NCI-H446 (cell line): ENCODE measurements around the gene MGAT3.
"Not testable (repeated sequence)": the region's sequence is repeated elsewhere in the genome, so short reads cannot be mapped to it uniquely, and the experiment has no call there.

Experiments used
- DNase-seq, 2 experiments: peaks; one replicate each; lab custom pipeline; 2025; lab: John Stamatoyannopoulos, UW

Gene MGAT3

GRCh38 chr22:39456522-39457197, at the start of gene MGAT3:
MGAT3 (plus strand) TSS chr22:39457012; CDS start chr22:39487348, 30,336 bp downstream.
- DNase-seq = no peak

GRCh38 chr22:39408173-39408572, 48.6 kb upstream of the MGAT3 start:
- no peak for DNase-seq

GRCh38 chr22:39408807-39409206, 48.0 kb upstream of the MGAT3 start:
- DNase-seq = no peak

- DNase-seq = no peak
These were observed 47.2 kb upstream of the MGAT3 start for GRCh38 chr22:39409516-39410029.

GRCh38 chr22:39410264-39410663, 46.5 kb upstream of the MGAT3 start:
- no peak for DNase-seq

- not testable (repeated sequence) for DNase-seq
These were observed 44.9 kb upstream of the MGAT3 start for GRCh38 chr22:39411828-39412365.

- DNase-seq = not testable (repeated sequence)
These were observed 43.6 kb upstream of the MGAT3 start for GRCh38 chr22:39413204-39413603.

GRCh38 chr22:39414377-39414776, 42.4 kb upstream of the MGAT3 start:
- DNase-seq = no peak

- DNase-seq = no peak
These were observed 41.9 kb upstream of the MGAT3 start for GRCh38 chr22:39414886-39415285.

- no peak for DNase-seq
These were observed 41.3 kb upstream of the MGAT3 start for GRCh38 chr22:39415506-39415905.

GRCh38 chr22:39416319-39416718, 40.5 kb upstream of the MGAT3 start:
- DNase-seq = no peak

GRCh38 chr22:39417641-39418040, 39.2 kb upstream of the MGAT3 start:
- no peak for DNase-seq

GRCh38 chr22:39418696-39419095, 38.1 kb upstream of the MGAT3 start:
- DNase-seq = no peak

GRCh38 chr22:39419096-39419495, 37.7 kb upstream of the MGAT3 start:
- no peak for DNase-seq

GRCh38 chr22:39419911-39420310, 36.9 kb upstream of the MGAT3 start:
- DNase-seq = no peak

- DNase-seq = no peak
These were observed 35.1 kb upstream of the MGAT3 start for GRCh38 chr22:39421691-39422090.

- DNase-seq = no peak
These were observed 34.7 kb upstream of the MGAT3 start for GRCh38 chr22:39422101-39422500.

GRCh38 chr22:39422721-39423120, 34.1 kb upstream of the MGAT3 start:
- DNase-seq = no peak

GRCh38 chr22:39423976-39424375, 32.8 kb upstream of the MGAT3 start:
- DNase-seq = no peak

- no peak for DNase-seq
These were observed 30.3 kb upstream of the MGAT3 start for GRCh38 chr22:39426380-39427043.

GRCh38 chr22:39427751-39428596, 28.8 kb upstream of the MGAT3 start:
- no peak for DNase-seq

GRCh38 chr22:39428597-39429071, 28.2 kb upstream of the MGAT3 start:
- DNase-seq = no peak
